ENCODE data around the gene SLC38A8.

The SLC38A8 gene

DNA sequence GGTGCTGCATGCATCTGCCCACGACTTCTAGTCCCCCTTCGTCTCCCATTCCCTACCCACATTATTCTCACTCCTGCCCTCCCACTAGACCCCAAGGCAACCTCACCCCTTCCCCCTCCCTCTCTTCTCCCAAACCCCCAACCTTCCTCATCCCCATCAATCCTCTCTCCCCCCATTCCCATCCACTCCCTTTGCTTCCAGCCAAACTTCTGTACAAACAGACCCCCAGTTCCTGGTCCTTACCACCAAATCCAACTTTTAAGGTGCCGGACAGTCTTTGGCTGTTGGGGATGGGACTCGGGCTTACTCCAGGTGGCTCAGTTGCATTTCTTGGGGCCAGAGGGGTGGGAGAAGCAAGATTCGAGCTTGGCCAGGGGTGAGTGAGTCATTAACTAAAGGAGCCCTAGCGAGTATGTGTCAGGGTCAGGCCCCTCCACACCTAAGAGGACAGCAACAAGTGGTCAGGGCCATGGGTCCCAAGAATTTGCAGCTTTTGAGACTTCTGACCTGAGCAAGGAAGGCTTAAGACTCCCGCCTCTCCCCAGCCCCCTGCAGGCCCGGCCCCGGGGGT, at the start of gene SLC38A8:
Gene SLC38A8, minus strand, starts transcription at position 488 of the 571 bp plus-strand sequence. CDS start 638 bp downstream, outside the sequence.
- FAIRE-seq = no peak

DNA sequence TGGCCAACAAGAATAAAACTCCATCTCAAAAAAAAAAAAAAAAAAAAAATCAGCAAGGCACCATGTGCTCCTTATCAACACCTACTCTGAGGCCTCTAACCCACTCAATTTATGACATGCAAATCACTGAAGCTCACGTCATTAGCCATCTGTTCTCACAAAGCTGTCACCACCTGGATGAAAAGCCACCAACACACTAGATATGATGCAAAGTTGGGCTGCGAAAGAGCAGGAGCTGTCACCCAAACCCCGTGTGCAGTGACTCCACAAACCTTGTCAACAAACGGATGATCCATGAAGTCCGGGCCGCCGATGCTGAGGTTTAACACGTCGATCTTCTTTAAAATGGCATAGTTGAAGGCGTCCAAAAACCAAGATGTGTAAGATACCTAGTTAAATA, 48.9 kb upstream of the SLC38A8 start:
- DNase-seq (ENCODE audit: low spot score) = no peak

More for the DNA sequence above, at the start of gene SLC38A8:
- no peak for DNase-seq (ENCODE audit: low spot score)

GRCh38 chr16:84090211-84090610, 47.6 kb upstream of the SLC38A8 start:
- FAIRE-seq (no peak), DNase-seq (ENCODE audit: low spot score) (no peak)

More for the DNA sequence above, 48.9 kb upstream of the SLC38A8 start:
- no peak for FAIRE-seq

GRCh38 chr16:84088695-84089395, 46.2 kb upstream of the SLC38A8 start:
- DNase-seq (ENCODE audit: low spot score) (no peak), FAIRE-seq (no peak)

GRCh38 chr16:84087466-84088151, 45.0 kb upstream of the SLC38A8 start:
- DNase-seq (ENCODE audit: low spot score) (no peak), FAIRE-seq (peak; percentile 35)

DNA sequence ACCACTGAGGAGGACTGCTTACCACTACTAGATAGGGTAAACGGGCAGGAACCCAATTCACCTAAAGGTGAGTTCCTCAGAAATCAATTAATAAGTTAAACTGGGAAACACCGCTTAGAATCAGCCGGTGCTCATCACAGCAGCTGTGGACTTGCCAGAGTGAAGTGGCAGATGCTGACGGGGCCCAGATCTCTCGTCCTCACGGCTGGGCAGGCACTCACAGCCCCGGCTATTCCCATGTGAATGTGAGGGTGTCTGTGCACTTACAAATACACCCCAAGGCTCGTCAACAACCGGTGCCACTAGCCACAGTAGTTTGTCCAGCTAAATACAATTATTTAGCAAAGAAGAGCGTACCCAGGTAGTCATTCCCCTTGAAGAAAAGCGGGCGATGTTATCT, 44.4 kb upstream of the SLC38A8 start:
- DNase-seq (ENCODE audit: low spot score) = no peak
- no peak for FAIRE-seq

DNA sequence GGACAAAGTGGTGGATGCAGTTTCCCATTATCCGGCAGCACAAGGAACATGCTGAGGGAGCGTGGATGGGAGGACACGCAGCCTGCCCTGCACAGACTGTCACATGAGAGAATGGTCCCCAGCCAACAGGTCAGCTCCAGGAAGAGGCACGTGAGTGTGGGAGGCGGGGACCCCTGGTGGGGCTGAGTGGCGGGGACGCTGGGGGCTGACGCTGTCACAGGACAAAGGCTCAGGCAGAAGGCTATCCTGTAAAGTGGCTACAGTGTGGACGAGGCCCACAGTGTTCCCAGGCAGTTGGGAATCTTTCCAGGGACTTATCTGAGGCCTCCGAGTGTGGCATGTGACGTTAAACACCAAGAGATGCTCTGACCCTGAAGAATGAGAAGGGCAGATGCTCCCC, 43.7 kb upstream of the SLC38A8 start:
- FAIRE-seq = no peak
- DNase-seq (ENCODE audit: low spot score) = no peak

- DNase-seq (ENCODE audit: low spot score) (no peak), FAIRE-seq (no peak)
These were observed 43.2 kb upstream of the SLC38A8 start for GRCh38 chr16:84085773-84086172.

DNA sequence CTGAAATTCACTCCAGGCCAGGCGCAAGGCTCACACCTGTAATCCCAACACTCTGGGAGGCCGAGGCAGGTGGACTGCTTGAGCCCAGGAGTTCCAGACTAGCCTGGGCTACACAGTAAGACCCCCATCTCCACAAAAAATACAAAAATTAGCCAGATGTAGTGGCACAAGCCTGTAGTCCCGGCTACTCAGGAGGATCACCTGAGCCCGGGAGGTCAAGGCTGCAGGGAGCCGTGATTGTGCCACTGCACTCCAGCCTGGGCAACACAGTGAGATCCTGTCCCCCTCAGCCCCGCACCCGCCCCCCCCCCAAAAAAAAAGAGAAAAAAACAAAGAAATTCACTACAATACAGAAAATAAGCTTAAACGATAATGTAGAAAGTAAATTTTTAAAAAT, 42.7 kb upstream of the SLC38A8 start:
- FAIRE-seq (no peak), DNase-seq (ENCODE audit: low spot score) (no peak)

DNA sequence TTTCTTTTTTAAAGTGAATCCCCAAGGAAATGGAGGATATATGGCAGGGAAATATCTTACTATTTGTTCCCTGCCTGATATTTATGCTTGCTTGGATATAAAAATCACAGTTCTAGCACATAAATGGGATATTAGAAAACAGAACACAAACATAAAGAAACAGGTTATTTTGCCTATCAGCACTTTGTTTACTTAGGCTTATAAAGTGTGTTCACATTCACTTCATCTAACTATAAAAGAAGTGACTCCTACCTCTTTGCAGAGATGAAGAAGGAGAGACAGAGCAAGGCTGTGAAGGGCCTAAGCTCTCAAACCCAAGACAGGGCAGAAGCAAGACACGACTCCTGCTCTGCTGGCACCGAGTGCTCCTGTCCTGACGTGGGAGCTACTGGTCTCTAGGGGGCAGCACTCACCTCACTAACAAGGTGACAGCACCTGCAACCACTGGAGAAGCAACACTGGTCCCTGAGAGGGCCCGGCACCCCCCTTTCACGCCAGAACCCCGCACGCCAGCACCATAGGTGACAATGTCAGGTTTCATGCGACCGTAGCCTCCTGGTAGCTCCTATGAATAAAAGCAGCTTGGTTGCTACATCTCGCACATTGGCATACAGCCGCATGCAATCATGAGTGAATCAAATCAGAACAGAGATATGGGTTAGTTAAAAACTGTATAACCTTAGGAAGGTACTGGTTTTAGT, 42.1 kb upstream of the SLC38A8 start:
- FAIRE-seq = peak; percentile 40
- peak; percentile 83 for DNase-seq (ENCODE audit: low spot score)

DNA sequence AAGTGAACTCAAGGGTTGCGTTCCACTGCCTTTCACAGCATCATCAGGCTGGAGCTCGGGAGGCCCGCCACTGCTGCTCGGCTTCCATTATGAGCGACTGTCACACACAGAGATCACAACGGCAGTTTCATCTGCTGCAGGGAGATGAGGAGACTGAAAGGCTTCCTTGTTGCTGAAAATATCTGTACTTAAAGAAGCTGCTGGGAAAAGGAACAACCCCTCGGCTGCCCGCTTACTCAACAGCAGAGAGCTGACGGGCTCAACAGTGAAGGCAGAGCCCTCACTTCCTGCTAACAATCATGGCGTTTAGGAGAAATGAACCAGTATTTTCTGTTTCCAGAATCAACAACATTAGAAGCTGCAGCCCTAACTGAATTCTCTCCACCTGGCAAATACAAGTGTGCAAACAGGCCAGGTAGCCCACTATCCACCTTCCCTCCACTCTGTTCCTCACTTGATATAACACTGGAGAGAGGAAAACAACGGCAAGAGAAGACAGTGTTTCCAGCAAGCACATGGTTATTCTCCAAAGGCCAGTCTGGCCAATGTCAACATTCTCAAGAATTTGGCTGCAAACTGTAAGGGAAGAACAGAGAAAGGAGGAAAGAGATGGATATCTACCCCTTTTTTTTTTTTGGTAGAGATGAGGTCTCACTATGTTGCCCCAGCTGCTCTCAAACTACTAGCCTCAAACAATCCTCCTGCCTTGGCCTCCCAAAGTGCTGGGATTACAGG, 40.4 kb upstream of the SLC38A8 start:
- FAIRE-seq (no peak), DNase-seq (ENCODE audit: low spot score) (no peak)

GRCh38 chr16:84082110-84082509, 39.5 kb upstream of the SLC38A8 start:
- DNase-seq (ENCODE audit: low spot score) = no peak
- no peak for FAIRE-seq

DNA sequence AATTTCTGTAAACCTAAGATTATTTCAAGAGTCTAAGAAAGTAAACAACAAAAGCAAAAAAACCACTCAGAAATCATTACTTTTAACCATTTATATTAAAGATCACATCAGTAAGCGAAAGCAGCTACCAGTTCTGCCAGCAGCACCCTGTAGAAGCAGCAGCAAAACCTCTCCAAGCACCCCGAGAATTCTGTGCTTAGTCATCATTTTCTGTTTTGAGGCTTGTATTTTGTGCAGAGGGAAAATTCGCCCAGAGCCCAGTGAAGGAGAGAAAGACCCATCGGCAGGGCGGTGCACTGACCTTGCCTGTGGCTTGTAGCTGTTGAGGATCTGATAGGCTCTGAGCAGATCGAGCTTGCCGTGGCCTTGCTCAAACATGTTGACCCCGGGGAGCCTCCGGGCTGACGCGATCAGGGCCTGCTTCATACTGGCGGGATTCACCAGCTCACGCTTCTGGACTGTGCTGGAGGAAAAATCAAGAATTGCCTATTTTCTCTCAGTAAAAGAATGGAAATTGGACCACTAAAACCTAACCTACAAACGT, 38.9 kb upstream of the SLC38A8 start:
- no peak for DNase-seq (ENCODE audit: low spot score)
- no peak for FAIRE-seq

- FAIRE-seq = no peak
- no peak for DNase-seq (ENCODE audit: low spot score)
These were observed 38.2 kb upstream of the SLC38A8 start for GRCh38 chr16:84080813-84081212.

DNA sequence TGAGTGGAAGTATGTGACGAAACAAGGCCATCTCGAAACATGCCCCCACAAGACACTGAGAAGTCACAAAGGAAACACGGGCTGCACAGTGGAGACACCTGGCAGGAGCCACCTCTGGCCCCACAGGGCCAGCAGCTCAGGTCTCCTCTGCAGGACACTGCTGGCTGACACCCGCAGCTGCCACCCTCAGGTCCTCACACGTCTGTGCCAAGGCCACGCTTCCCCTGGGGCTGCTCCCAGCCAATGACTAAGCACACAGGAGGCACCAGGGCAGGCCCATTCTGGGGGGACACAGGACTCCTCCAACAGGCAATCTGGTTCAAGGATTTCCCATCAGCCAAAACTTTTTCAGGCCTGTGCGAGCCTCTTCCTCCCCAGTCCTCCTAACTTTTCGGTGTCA, 37.8 kb upstream of the SLC38A8 start:
- FAIRE-seq (no peak), DNase-seq (ENCODE audit: low spot score) (no peak)

- no peak for DNase-seq (ENCODE audit: low spot score)
- FAIRE-seq = no peak
These were observed 37.1 kb upstream of the SLC38A8 start for GRCh38 chr16:84079664-84080063.

- FAIRE-seq (peak; percentile 59), DNase-seq (ENCODE audit: low spot score) (no peak)
These were observed 32.8 kb upstream of the SLC38A8 start for GRCh38 chr16:84075376-84075775.

- FAIRE-seq (no peak), DNase-seq (ENCODE audit: low spot score) (no peak)
These were observed 32.1 kb upstream of the SLC38A8 start for GRCh38 chr16:84074721-84075120.

- no peak for FAIRE-seq
- DNase-seq (ENCODE audit: low spot score) = no peak
These were observed 29.4 kb upstream of the SLC38A8 start for GRCh38 chr16:84072014-84072413.

DNA sequence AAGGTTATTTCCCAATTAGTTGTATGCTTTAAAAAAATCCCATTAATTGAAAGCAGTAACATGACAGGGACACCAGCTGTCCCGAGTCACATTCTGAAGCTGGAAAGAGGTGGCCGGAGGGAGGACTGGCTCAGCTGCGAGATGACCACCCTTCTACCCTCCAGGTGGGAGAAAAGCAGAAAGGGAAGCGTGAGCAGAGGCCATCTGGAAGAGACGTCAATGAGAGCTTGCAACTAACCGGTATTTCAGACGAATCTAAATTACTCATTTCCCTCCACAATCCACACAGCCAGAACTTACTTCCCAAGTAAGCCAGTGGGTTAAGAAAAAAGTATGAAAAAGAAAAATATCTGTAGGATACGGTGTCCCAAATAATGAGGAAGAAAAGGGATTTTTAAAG, 28.5 kb upstream of the SLC38A8 start:
- FAIRE-seq (no peak), DNase-seq (ENCODE audit: low spot score) (no peak)

- no peak for DNase-seq (ENCODE audit: low spot score)
- FAIRE-seq = no peak
These were observed 26.9 kb upstream of the SLC38A8 start for GRCh38 chr16:84069540-84069939.

Measured in urothelium cell line (cell line).